Stomach (tissue), 9 donors: ENCODE data around the gene VTI1A. TPM values are rescaled to one million over a fixed set of nuclear protein-coding genes. Genes with fewer than 3 reads are reported as not detected.

Experiments
- DNase-seq, 2 donors: peaks; one replicate each; pipeline versions ENCODE4 v3.0.0 to v3.0.0-alpha.2; 2013 to 2019
- H3K27ac ChIP-seq, 5 donors: fragments of 200-600 bp in 4 of 5; sonication (generic) in 4 of 5; one replicate each; pipeline ENCODE4 v1.5.1; 2013 to 2019; ENCODE audit warnings: mild to moderate bottlenecking in 1 of 5, moderate library complexity in 1 of 5
- H3K27me3 ChIP-seq, 3 donors: fragments of 200-600 bp; sonication (generic); one replicate each; pipeline ENCODE4 v1.5.1; 2017 to 2019; ENCODE audit warnings: mixed run types in 1 of 3
- H3K36me3 ChIP-seq, 4 donors: fragments of 200-600 bp; sonication (generic); 1 replicate in 3 of 4; 2 replicates in 1 of 4; pipeline ENCODE4 v1.5.1; 2016 to 2019
- H3K4me1 ChIP-seq, 4 donors: fragments of 200-600 bp; sonication (generic); one replicate each; pipeline ENCODE4 v1.5.1; 2016 to 2019
- H3K4me3 ChIP-seq, 4 donors: fragments of 200-600 bp; sonication (generic) in 3 of 4; one replicate each; pipeline ENCODE4 v1.5.1; 2016 to 2019; ENCODE audit warnings: mild to moderate bottlenecking in 1 of 4
- H3K9me3 ChIP-seq, 4 donors: fragments of 200-600 bp; sonication (generic); one replicate each; pipeline ENCODE4 v1.5.1; 2016 to 2019
- CTCF ChIP-seq, 7 experiments: fragments of 450-650 bp in 4 of 7; fragments of 200-600 bp in 3 of 7; sonication (generic) in 3 of 7; IDR thresholded peaks; one replicate each; pipeline ENCODE4 v1.5.1; 2016 to 2019; ENCODE audit warnings: antibody characterized with exemption in 7 of 7, control low read depth in 2 of 7, mild to moderate bottlenecking in 1 of 7
- EP300 ChIP-seq: sonication (generic); formaldehyde crosslinking; IDR thresholded peaks from one replicate; pipeline ENCODE4 v1.6.1; 2017; ENCODE audit warnings: antibody characterized with exemption
- POLR2A ChIP-seq, 4 donors: fragments of 450-650 bp; IDR thresholded peaks; one replicate each; pipeline ENCODE4 v1.6.1; 2016; ENCODE audit warnings: antibody characterized with exemption in 4 of 4, control low read depth in 2 of 4, mild to moderate bottlenecking in 1 of 4, moderate library complexity in 1 of 4
- POLR2AphosphoS5 ChIP-seq, 3 donors: sonication (generic); formaldehyde crosslinking; IDR thresholded peaks; one replicate each; pipeline ENCODE4 v1.6.1; 2016; ENCODE audit warnings: antibody characterized with exemption in 3 of 3
- WGBS, 5 donors: extraction: QIAGEN DNeasy Blood & Tissue Kit in 3 of 5; methylation state at CpG; one replicate each; pipeline versions ENCODE4 v1.1.5 to v1.1.7; 2013 to 2018; 5-methylcytosine and 5-hydroxymethylcytosine counted together
- intact Hi-C: fragments of 100-400 bp; cut with DNase I; formaldehyde crosslinking; loops from one replicate; pipeline ENCODE4 v1.15.1; 2023; ENCODE audit warnings: low total_unique reads
- polyA plus RNA-seq, 3 donors: library from polyadenylated mRNA; stranded (reverse); fragments of 200-250 nt; gene quantifications; one replicate each; pipeline ENCODE4 v1.2.3, GENCODE V29; 2013
- total RNA-seq, 5 donors: library from RNA; depleted of rRNA; stranded (reverse); fragments of >200 nt; gene quantifications; one replicate each; pipeline versions ENCODE4 v1.1.0 to v1.2.3, GENCODE V29; 2014 to 2016
- donor health status: healthy with polysubstance abuse.
- donor health status: Bipolar disorder and iron deficiency.
- donor health status: healthy.

The VTI1A gene
- total and polyA plus RNA-seq, 8 donors, result 6.5 to 222 (median 57.4) TPM

- no peak overlapping the region for H3K4me3 ChIP-seq
- peak overlapping the region in 2 of 5 donors; percentile 65 to 67 for H3K27ac ChIP-seq
- intact Hi-C loops, result no loop called here
- H3K9me3 ChIP-seq, result no peaks in the 10 kb centered on the region
- H3K4me1 ChIP-seq, result peaks cover 0 to 25% (median 6%) of the 10 kb centered on the region in 4 donors
- H3K36me3 ChIP-seq, result no peaks in the 10 kb centered on the region
- DNase-seq, result no peak
- TF ChIP-seq EP300, result no peak
- TF ChIP-seq POLR2A (IDR thresholded peaks at IDR 0.05), result no peak
- no peak for TF ChIP-seq CTCF (IDR thresholded peaks at IDR 0.05)
- no peak for TF ChIP-seq POLR2AphosphoS5 (IDR thresholded peaks at IDR 0.05)
- H3K27me3 ChIP-seq, result no peaks in the 10 kb centered on the region
- 79 to 91% (median 87%) methylated on average over 7 of the region's 7 CpGs for WGBS, 5 donors
Measured at GRCh38 chr10:112624546-112625048, 177.6 kb downstream of the VTI1A start.

GRCh38 chr10:112628951-112629609, 182.1 kb downstream of the VTI1A start:
- 85 to 92% (median 89%) methylated on average over 5 of the region's 5 CpGs for WGBS, 5 donors
- DNase-seq, result peak in 1 of 2 donors; percentile 12
- Histone ChIP-seq H3K27me3 (no peaks in the 10 kb centered on the region), H3K9me3 (no peaks in the 10 kb centered on the region), H3K36me3 (no peaks in the 10 kb centered on the region), H3K4me3 (no peak overlapping the region), H3K4me1 (peaks cover 0 to 9% (median 4%) of the 10 kb centered on the region in 4 donors), H3K27ac (no peak overlapping the region)
- TF ChIP-seq EP300 (no peak), POLR2AphosphoS5 (IDR thresholded peaks at IDR 0.05) (no peak), POLR2A (IDR thresholded peaks at IDR 0.05) (no peak), CTCF (IDR thresholded peaks at IDR 0.05) (no peak)
- intact Hi-C loops, result no loop called here

- H3K27ac ChIP-seq, result no peak overlapping the region
- H3K4me3 ChIP-seq, result no peak overlapping the region
- H3K27me3 ChIP-seq, result no peaks in the 10 kb centered on the region
- DNase-seq, result peak in 1 of 2 donors; percentile 21
- no peaks in the 10 kb centered on the region for H3K36me3 ChIP-seq
- 89 to 94% (median 91%) methylated on average over 8 of the region's 8 CpGs for WGBS, 5 donors
- no peaks in the 10 kb centered on the region for H3K9me3 ChIP-seq
- intact Hi-C loops, result no loop called here
- H3K4me1 ChIP-seq, result peaks cover 0 to 9% (median 4%) of the 10 kb centered on the region in 4 donors
- no peak for TF ChIP-seq POLR2AphosphoS5 (IDR thresholded peaks at IDR 0.05)
- no peak for TF ChIP-seq EP300
- TF ChIP-seq CTCF (IDR thresholded peaks at IDR 0.05), result no peak
- no peak for TF ChIP-seq POLR2A (IDR thresholded peaks at IDR 0.05)
Measured at GRCh38 chr10:112631501-112632400, 184.7 kb downstream of the VTI1A start.

GRCh38 chr10:112634096-112634830, 187.2 kb downstream of the VTI1A start:
- H3K27ac ChIP-seq, result no peak overlapping the region
- no peak for TF ChIP-seq POLR2A (IDR thresholded peaks at IDR 0.05)
- no peak for TF ChIP-seq POLR2AphosphoS5 (IDR thresholded peaks at IDR 0.05)
- TF ChIP-seq CTCF (IDR thresholded peaks at IDR 0.05), result no peak
- no peak for TF ChIP-seq EP300
- intact Hi-C loops, result no loop called here
- H3K27me3 ChIP-seq, result no peaks in the 10 kb centered on the region
- DNase-seq, result no peak
- peaks cover 0 to 9% (median 4%) of the 10 kb centered on the region in 4 donors for H3K4me1 ChIP-seq
- no peaks in the 10 kb centered on the region for H3K9me3 ChIP-seq
- 70 to 75% (median 71%) methylated on average over 5 of the region's 5 CpGs for whole genome bisulfite sequencing, 5 donors
- no peaks in the 10 kb centered on the region for H3K36me3 ChIP-seq
- no peak overlapping the region for H3K4me3 ChIP-seq
